ENCODE results near the gene CDK3. TPM values are rescaled to one million over a fixed set of nuclear protein-coding genes. Genes with fewer than 3 reads are reported as not detected.

The CDK3 gene
- total and polyA plus RNA-seq, 3 experiments from 2014 or later = 5.0 to 5.5 TPM; not detected in 1

- Mint-ChIP-seq H3K9me3 (no peaks in the 10 kb centered on the region), H3K27ac (peak overlapping the region; percentile 36 to 93 (median 80)), H3K36me3 (peaks cover 0 to 21% (median 0%) of the 10 kb centered on the region in 3 donors), H3K27me3 (no peaks in the 10 kb centered on the region), H3K4me1 (peaks cover 11 to 14% (median 12%) of the 10 kb centered on the region in 3 donors), H3K4me3 (peak overlapping the region in 4 of 7 donors; percentile 7 to 68 (median 44))
- peak in 2 of 5 donors; percentile 19 to 40 for DNase-seq
- H3K36me3 ChIP-seq (ENCODE audit: insufficient read depth, low read length) = no peaks in the 10 kb centered on the region
- peaks cover 12% of the 10 kb centered on the region for H3K4me1 ChIP-seq (ENCODE audit: insufficient read depth, low read length)
- CTCF ChIA-PET = interaction anchor here (1.2 to 2.1 kb wide), 7 partner anchors 9 to 243 kb away, joined by 3 to 6 read pairs (median 4); partner anchors contain the start of gene MRPL38
- no peaks in the 10 kb centered on the region for H3K27me3 ChIP-seq (ENCODE audit: insufficient read depth, low read length, poor library complexity, severe bottlenecking)
- no peak overlapping the region for H3K4me3 ChIP-seq (ENCODE audit: low read length)
- POLR2A ChIA-PET = no interaction called here
- H3K9me3 ChIP-seq (ENCODE audit: low read length) = no peaks in the 10 kb centered on the region
- H3K27ac ChIP-seq (ENCODE audit: low read depth, low read length) = no peak overlapping the region
Measured at GRCh38 chr17:75996665-75997590, 3.7 kb upstream of the CDK3 start.

- H3K27ac ChIP-seq (ENCODE audit: low read depth, low read length) = no peak overlapping the region
- no peak for DNase-seq
- no peaks in the 10 kb centered on the region for H3K9me3 Mint-ChIP-seq
- POLR2A ChIA-PET = no interaction called here
- H3K9me3 ChIP-seq (ENCODE audit: low read length) = no peaks in the 10 kb centered on the region
- H3K4me1 ChIP-seq (ENCODE audit: insufficient read depth, low read length) = peaks cover 12% of the 10 kb centered on the region
- H3K27me3 ChIP-seq (ENCODE audit: insufficient read depth, low read length, poor library complexity, severe bottlenecking) = no peaks in the 10 kb centered on the region
- no peak overlapping the region for H3K4me3 ChIP-seq (ENCODE audit: low read length)
- H3K4me3 Mint-ChIP-seq = no peak overlapping the region
- H3K36me3 Mint-ChIP-seq = peaks cover 0 to 19% (median 0%) of the 10 kb centered on the region in 3 donors
- CTCF ChIA-PET = interaction anchor here (2.1 kb wide), 1 partner anchor 17 kb away, joined by 6 read pairs; no protein-coding TSS in a partner anchor
- H3K36me3 ChIP-seq (ENCODE audit: insufficient read depth, low read length) = no peaks in the 10 kb centered on the region
- H3K27me3 Mint-ChIP-seq = no peaks in the 10 kb centered on the region
- peaks cover 11 to 14% (median 12%) of the 10 kb centered on the region in 3 donors for H3K4me1 Mint-ChIP-seq
- peak overlapping the region in 2 of 8 donors; percentile 45 to 65 for H3K27ac Mint-ChIP-seq
Measured at GRCh38 chr17:75998327-75998795, 2.3 kb upstream of the CDK3 start.

GRCh38 chr17:76000016-76000754 is 470 bp upstream of the CDK3 start:
- peaks cover 0 to 9% (median 0%) of the 10 kb centered on the region in 3 donors for H3K36me3 Mint-ChIP-seq
- Histone ChIP-seq H3K27me3 (ENCODE audit: insufficient read depth, low read length, poor library complexity, severe bottlenecking) (no peaks in the 10 kb centered on the region), H3K4me1 (ENCODE audit: insufficient read depth, low read length) (peaks cover 12% of the 10 kb centered on the region), H3K36me3 (ENCODE audit: insufficient read depth, low read length) (no peaks in the 10 kb centered on the region), H3K27ac (ENCODE audit: low read depth, low read length) (no peak overlapping the region), H3K4me3 (ENCODE audit: low read length) (no peak overlapping the region), H3K9me3 (ENCODE audit: low read length) (no peaks in the 10 kb centered on the region)
- CTCF ChIA-PET = interaction anchor here (0.7 to 2.7 kb wide), 8 partner anchors 9 to 96 kb away, joined by 3 to 11 read pairs (median 5); partner anchors contain the start of gene MRPL38
- H3K4me3 Mint-ChIP-seq = no peak overlapping the region
- peaks cover 11 to 14% (median 12%) of the 10 kb centered on the region in 3 donors for H3K4me1 Mint-ChIP-seq
- H3K9me3 Mint-ChIP-seq = no peaks in the 10 kb centered on the region
- peak; percentile 36 to 67 (median 51) for DNase-seq
- no peaks in the 10 kb centered on the region for H3K27me3 Mint-ChIP-seq
- H3K27ac Mint-ChIP-seq = no peak overlapping the region
- POLR2A ChIA-PET = interaction anchor here (0.6 kb wide), 1 partner anchor 355 kb away, joined by 3 read pairs; no protein-coding TSS in a partner anchor

- Mint-ChIP-seq H3K9me3 (no peaks in the 10 kb centered on the region), H3K4me1 (peaks cover 6 to 12% (median 9%) of the 10 kb centered on the region in 3 donors), H3K27me3 (no peaks in the 10 kb centered on the region), H3K27ac (no peak overlapping the region), H3K36me3 (peaks cover 0 to 7% (median 0%) of the 10 kb centered on the region in 3 donors), H3K4me3 (no peak overlapping the region)
- Histone ChIP-seq H3K27me3 (ENCODE audit: insufficient read depth, low read length, poor library complexity, severe bottlenecking) (no peaks in the 10 kb centered on the region), H3K4me3 (ENCODE audit: low read length) (no peak overlapping the region), H3K27ac (ENCODE audit: low read depth, low read length) (no peak overlapping the region), H3K4me1 (ENCODE audit: insufficient read depth, low read length) (peaks cover 5% of the 10 kb centered on the region), H3K9me3 (ENCODE audit: low read length) (no peaks in the 10 kb centered on the region), H3K36me3 (ENCODE audit: insufficient read depth, low read length) (no peaks in the 10 kb centered on the region)
- ChIA-PET POLR2A (interaction anchor here (0.6 kb wide), 1 partner anchor 61 kb away, joined by 3 read pairs; no protein-coding TSS in a partner anchor), CTCF (interaction anchor here (1.4 to 3.3 kb wide), 7 partner anchors 8 to 278 kb away, joined by 4 to 20 read pairs (median 5); partner anchors contain the start of gene MRPL38)
- DNase-seq = no peak
Measured at GRCh38 chr17:76002100-76002499, 1.4 kb downstream of the CDK3 start.

GRCh38 chr17:76003915-76004314 is 3.3 kb downstream of the CDK3 start:
- no peak overlapping the region for H3K4me3 ChIP-seq (ENCODE audit: low read length)
- no peak for DNase-seq
- Mint-ChIP-seq H3K27me3 (no peaks in the 10 kb centered on the region), H3K4me1 (peaks cover 0 to 6% (median 2%) of the 10 kb centered on the region in 3 donors), H3K27ac (peak overlapping the region in 2 of 8 donors; percentile 5 to 89), H3K36me3 (peaks cover 0 to 7% (median 0%) of the 10 kb centered on the region in 3 donors), H3K9me3 (no peaks in the 10 kb centered on the region), H3K4me3 (no peak overlapping the region)
- no peaks in the 10 kb centered on the region for H3K36me3 ChIP-seq (ENCODE audit: insufficient read depth, low read length)
- no peaks in the 10 kb centered on the region for H3K27me3 ChIP-seq (ENCODE audit: insufficient read depth, low read length, poor library complexity, severe bottlenecking)
- no peaks in the 10 kb centered on the region for H3K9me3 ChIP-seq (ENCODE audit: low read length)
- ChIA-PET CTCF (interaction anchor here (0.6 to 3.5 kb wide), 7 partner anchors 10 to 244 kb away, joined by 3 to 20 read pairs (median 4); partner anchors contain the start of genes MRPL38 and TRIM65), POLR2A (interaction anchor here (0.6 to 0.7 kb wide), 2 partner anchors 150 to 153 kb away, joined by 3 read pairs; no protein-coding TSS in a partner anchor)
- H3K4me1 ChIP-seq (ENCODE audit: insufficient read depth, low read length) = no peaks in the 10 kb centered on the region
- H3K27ac ChIP-seq (ENCODE audit: low read depth, low read length) = no peak overlapping the region

GRCh38 chr17:76004750-76005262 is 4.2 kb downstream of the CDK3 start:
- H3K4me1 ChIP-seq (ENCODE audit: insufficient read depth, low read length) = no peaks in the 10 kb centered on the region
- peaks cover 0 to 7% (median 0%) of the 10 kb centered on the region in 3 donors for H3K36me3 Mint-ChIP-seq
- no peak overlapping the region for H3K4me3 ChIP-seq (ENCODE audit: low read length)
- POLR2A ChIA-PET = interaction anchor here (1.1 kb wide), 1 partner anchor 100 kb away, joined by 3 read pairs; the partner anchor contains the start of gene MRPL38
- no peaks in the 10 kb centered on the region for H3K9me3 Mint-ChIP-seq
- H3K4me1 Mint-ChIP-seq = peaks cover 0 to 6% (median 2%) of the 10 kb centered on the region in 3 donors
- CTCF ChIA-PET = interaction anchor here (0.6 to 3.5 kb wide), 20 partner anchors 9 to 299 kb away, joined by 3 to 28 read pairs (median 4); partner anchors contain the start of genes FBF1, MRPL38, TRIM65 and WBP2
- H3K4me3 Mint-ChIP-seq = no peak overlapping the region
- H3K27ac Mint-ChIP-seq = peak overlapping the region in 1 of 8 donors; percentile 10
- no peak for DNase-seq
- no peaks in the 10 kb centered on the region for H3K27me3 Mint-ChIP-seq
- H3K9me3 ChIP-seq (ENCODE audit: low read length) = no peaks in the 10 kb centered on the region
- no peaks in the 10 kb centered on the region for H3K36me3 ChIP-seq (ENCODE audit: insufficient read depth, low read length)
- H3K27ac ChIP-seq (ENCODE audit: low read depth, low read length) = no peak overlapping the region
- H3K27me3 ChIP-seq (ENCODE audit: insufficient read depth, low read length, poor library complexity, severe bottlenecking) = no peaks in the 10 kb centered on the region
